OCI-LY1 (cell line): Measurements from ENCODE around the gene SELENOI.

Source experiments
- H2AFZ ChIP-seq: fragments of 200-600 bp; sonication (generic), shearing (Covaris generic); 2 replicates; pipeline ENCODE4 v1.6.0; 2014; ENCODE audit warnings: antibody characterized with exemption, mild to moderate bottlenecking, low read length
- H3F3A ChIP-seq: fragments of 200-600 bp; sonication (generic), shearing (Covaris generic); 2 replicates; pipeline ENCODE4 v1.6.0; 2014; ENCODE audit warnings: mild to moderate bottlenecking, antibody characterized with exemption, low read length, moderate library complexity; ENCODE audit not compliant: insufficient read depth
- H3K27ac ChIP-seq: fragments of 200-600 bp; sonication (generic); 2 replicates; pipeline ENCODE4 v1.5.1; 2014; ENCODE audit warnings: low read length, mixed run types, mild to moderate bottlenecking, low read depth; ENCODE audit not compliant: poor library complexity, severe bottlenecking
- H3K27me3 ChIP-seq: fragments of 200-600 bp; sonication (generic); 2 replicates; pipeline ENCODE4 v1.6.0; 2014; ENCODE audit warnings: antibody characterized with exemption, mild to moderate bottlenecking, low read length, moderate library complexity; ENCODE audit not compliant: insufficient read depth
- H3K36me3 ChIP-seq: fragments of 200-600 bp; sonication (generic); 2 replicates; pipeline ENCODE4 v1.6.1; 2014; ENCODE audit warnings: mild to moderate bottlenecking, antibody characterized with exemption, low read length, moderate library complexity, mixed read lengths; ENCODE audit not compliant: insufficient read depth
- H3K4me1 ChIP-seq: fragments of 200-600 bp; sonication (generic); 2 replicates; pipeline ENCODE4 v1.5.1; 2014; ENCODE audit warnings: mild to moderate bottlenecking, low read length, moderate library complexity; ENCODE audit not compliant: insufficient read depth, severe bottlenecking
- H3K4me2 ChIP-seq: fragments of 200-600 bp; sonication (generic), shearing (Covaris generic); 2 replicates; pipeline ENCODE4 v1.6.1; 2014; ENCODE audit warnings: low read length
- H3K4me3 ChIP-seq: fragments of 200-600 bp; sonication (generic); 2 replicates; pipeline ENCODE4 v1.5.1; 2014; ENCODE audit warnings: low read length, low read depth, mild to moderate bottlenecking, mixed read lengths; ENCODE audit not compliant: poor library complexity, severe bottlenecking
- H3K79me2 ChIP-seq: fragments of 200-600 bp; shearing (Covaris generic); 2 replicates; pipeline ENCODE4 v1.6.1; 2016; ENCODE audit warnings: mixed run types, low read length, mixed read lengths; ENCODE audit not compliant: insufficient read depth
- H3K9ac ChIP-seq: fragments of 200-600 bp; sonication (generic), shearing (Covaris generic); 2 replicates; pipeline ENCODE4 v1.6.1; 2014; ENCODE audit warnings: mild to moderate bottlenecking, low read length, mixed read lengths
- H3K9me2 ChIP-seq: fragments of 200-600 bp; sonication (generic), shearing (Covaris generic); 2 replicates; pipeline ENCODE4 v1.6.1; 2014; ENCODE audit warnings: low read depth, mild to moderate bottlenecking, low read length, mixed read lengths
- H3K9me3 ChIP-seq: fragments of 200-600 bp; shearing (Covaris generic); 2 replicates; pipeline ENCODE4 v1.6.1; 2014; ENCODE audit warnings: low read length, mixed read lengths
- H4K20me1 ChIP-seq: fragments of 200-600 bp; sonication (generic), shearing (Covaris generic); 2 replicates; pipeline ENCODE4 v1.6.0; 2016; ENCODE audit warnings: mild to moderate bottlenecking, low read length; ENCODE audit not compliant: insufficient read depth
- CTCF ChIP-seq: fragments of 200-600 bp; sonication (generic), shearing (Covaris generic); IDR thresholded peaks from 2 replicates; pipeline ENCODE4 v1.5.1; 2017; ENCODE audit warnings: mild to moderate bottlenecking, antibody characterized with exemption, low read length, moderate library complexity, mixed read lengths
- EZH2 ChIP-seq: fragments of 200-600 bp; sonication (generic), shearing (Covaris generic); IDR thresholded peaks from 2 replicates; pipeline ENCODE4 v1.8.0; 2017; ENCODE audit warnings: borderline replicate concordance, mixed run types, mild to moderate bottlenecking, antibody characterized with exemption, low read length, moderate library complexity, mixed read lengths

Gene SELENOI

GRCh38 chr2:26384597-26384996, 38.7 kb downstream of the SELENOI start:
- H3K4me1 ChIP-seq: no peaks in the 10 kb centered on the region
- H3K27ac ChIP-seq: no peak overlapping the region
- no peaks in the 10 kb centered on the region for H4K20me1 ChIP-seq
- no peaks in the 10 kb centered on the region for H3K9me2 ChIP-seq
- H3K9me3 ChIP-seq: no peaks in the 10 kb centered on the region
- no peak overlapping the region for H3K9ac ChIP-seq
- peaks cover 70% of the 10 kb centered on the region for H3K36me3 ChIP-seq
- H2AFZ ChIP-seq: no peak overlapping the region
- H3K4me2 ChIP-seq: no peak overlapping the region
- no peaks in the 10 kb centered on the region for H3K27me3 ChIP-seq
- H3F3A ChIP-seq: 0 out of 2 replicates have a peak, but pooled peaks cover 3% of the 10 kb centered on the region
- H3K4me3 ChIP-seq: no peak overlapping the region
- H3K79me2 ChIP-seq: no peaks in the 10 kb centered on the region
- no peak for TF ChIP-seq CTCF
- TF ChIP-seq EZH2: no peak

- no peaks in the 10 kb centered on the region for H3K27me3 ChIP-seq
- 0 out of 2 replicates have a peak, but pooled peaks cover 3% of the 10 kb centered on the region for H3F3A ChIP-seq
- no peaks in the 10 kb centered on the region for H3K4me1 ChIP-seq
- no peaks in the 10 kb centered on the region for H4K20me1 ChIP-seq
- no peaks in the 10 kb centered on the region for H3K9me3 ChIP-seq
- no peak overlapping the region for H3K4me2 ChIP-seq
- H3K27ac ChIP-seq: no peak overlapping the region
- peaks cover 67% of the 10 kb centered on the region for H3K36me3 ChIP-seq
- H3K9me2 ChIP-seq: no peaks in the 10 kb centered on the region
- no peak overlapping the region for H3K9ac ChIP-seq
- TF ChIP-seq EZH2: no peak
- no peak for TF ChIP-seq CTCF
- no peaks in the 10 kb centered on the region for H3K79me2 ChIP-seq
- H2AFZ ChIP-seq: no peak overlapping the region
- no peak overlapping the region for H3K4me3 ChIP-seq
Observed at GRCh38 chr2:26387189-26387588, 41.2 kb downstream of the SELENOI start.

GRCh38 chr2:26394694-26395093, 48.8 kb downstream of the SELENOI start:
- no peaks in the 10 kb centered on the region for H3K79me2 ChIP-seq
- H3K27ac ChIP-seq: no peak overlapping the region

More at GRCh38 chr2:26394694-26395093, 48.8 kb downstream of the SELENOI start:
- no peaks in the 10 kb centered on the region for H3K4me1 ChIP-seq
- H3K4me2 ChIP-seq: no peak overlapping the region
- H4K20me1 ChIP-seq: no peaks in the 10 kb centered on the region
- H3K9me2 ChIP-seq: no peaks in the 10 kb centered on the region
- H2AFZ ChIP-seq: no peak overlapping the region
- H3K9ac ChIP-seq: no peak overlapping the region
- H3K9me3 ChIP-seq: no peaks in the 10 kb centered on the region
- TF ChIP-seq EZH2 (no peak), CTCF (no peak)
- peaks cover 14% of the 10 kb centered on the region; the same call in 1 of the 2 replicates for H3K36me3 ChIP-seq
- H3F3A ChIP-seq: no peaks in the 10 kb centered on the region
- no peak overlapping the region for H3K4me3 ChIP-seq
- H3K27me3 ChIP-seq: no peaks in the 10 kb centered on the region
